Liver (tissue), 9 donors: ENCODE measurements around the gene SEC24D. TPM values are rescaled to one million over a fixed set of nuclear protein-coding genes. Genes with fewer than 3 reads are reported as not detected.

Source experiments
- DNase-seq: peaks from one replicate; pipeline ENCODE4 v3.0.0-alpha.2; 2017; ENCODE audit warnings: low spot score
- H3K27ac ChIP-seq, 2 donors: one replicate each; pipeline ENCODE4 v1.7.0; 2013; ENCODE audit warnings: inconsistent platforms in 2 of 2, low read length in 2 of 2, control low read depth in 1 of 2, low read depth in 1 of 2, mild to moderate bottlenecking in 1 of 2
- H3K27me3 ChIP-seq, 4 donors: one replicate each; pipeline versions ENCODE4 v1.6.1 to v1.7.0; 2013; ENCODE audit warnings: low read length in 3 of 4, inconsistent platforms in 1 of 4, mild to moderate bottlenecking in 1 of 4, moderate library complexity in 1 of 4; ENCODE audit not compliant: control insufficient read depth in 4 of 4, insufficient read depth in 4 of 4
- H3K36me3 ChIP-seq, 4 donors: one replicate each; pipeline versions ENCODE4 v1.6.1 to v1.7.0; 2013; ENCODE audit warnings: low read length in 3 of 4, mild to moderate bottlenecking in 3 of 4, low read depth in 1 of 4, moderate library complexity in 1 of 4; ENCODE audit not compliant: control insufficient read depth in 4 of 4, insufficient read depth in 3 of 4
- H3K4me1 ChIP-seq, 4 donors: one replicate each; pipeline versions ENCODE4 v1.6.1 to v1.7.0; 2013; ENCODE audit warnings: low read length in 3 of 4, mild to moderate bottlenecking in 3 of 4, moderate library complexity in 1 of 4; ENCODE audit not compliant: control insufficient read depth in 4 of 4, insufficient read depth in 4 of 4
- H3K4me3 ChIP-seq, 3 donors: one replicate each; pipeline versions ENCODE4 v1.6.1 to v1.7.0; 2013; ENCODE audit warnings: low read length in 3 of 3, control low read depth in 1 of 3, low read depth in 1 of 3, mild to moderate bottlenecking in 1 of 3
- H3K9ac ChIP-seq, 2 donors: one replicate each; pipeline ENCODE4 v1.7.0; 2013; ENCODE audit warnings: low read length in 2 of 2, mild to moderate bottlenecking in 2 of 2, moderate library complexity in 2 of 2, control low read depth in 1 of 2, low read depth in 1 of 2
- H3K9me3 ChIP-seq, 4 donors: one replicate each; pipeline versions ENCODE4 v1.6.1 to v1.7.0; 2013; ENCODE audit warnings: low read length in 3 of 4; ENCODE audit not compliant: control insufficient read depth in 4 of 4
- CTCF ChIP-seq: fragments of 150-350 bp; IDR thresholded peaks from 2 replicates; pipeline ENCODE4 v1.5.1; 2017; ENCODE audit warnings: improper control_type of control experiment, low read depth, low read length; ENCODE audit not compliant: missing input control
- FOXA1 ChIP-seq: IDR thresholded peaks from 2 replicates; pipeline ENCODE4 v1.6.1; 2016; ENCODE audit warnings: antibody characterized with exemption
- GABPA ChIP-seq, 2 donors: IDR thresholded peaks in 1 of 2; conservative IDR thresholded peaks in 1 of 2; 2 replicates each; pipeline ENCODE4 v1.6.1; 2016; ENCODE audit warnings: antibody characterized with exemption in 2 of 2, mild to moderate bottlenecking in 1 of 2, moderate library complexity in 1 of 2
- HNF4A ChIP-seq, 2 donors: conservative IDR thresholded peaks; 2 replicates each; pipeline ENCODE4 v1.6.1; 2016; ENCODE audit warnings: antibody characterized with exemption in 2 of 2, mild to moderate bottlenecking in 2 of 2
- JUND ChIP-seq, 2 donors: IDR thresholded peaks; 2 replicates each; pipeline ENCODE4 v1.6.1; 2016; ENCODE audit warnings: antibody characterized with exemption in 2 of 2
- MAX ChIP-seq: IDR thresholded peaks from 2 replicates; pipeline ENCODE4 v1.6.1; 2016; ENCODE audit warnings: antibody characterized with exemption
- NR2F2 ChIP-seq: IDR thresholded peaks from 2 replicates; pipeline ENCODE4 v1.6.1; 2016; ENCODE audit warnings: antibody characterized with exemption
- RAD21 ChIP-seq, 2 donors: IDR thresholded peaks; 2 replicates each; pipeline ENCODE4 v1.6.1; 2016; ENCODE audit warnings: antibody characterized with exemption in 2 of 2, mild to moderate bottlenecking in 2 of 2
- REST ChIP-seq: IDR thresholded peaks from 2 replicates; pipeline ENCODE4 v1.6.1; 2016; ENCODE audit warnings: antibody characterized with exemption, mild to moderate bottlenecking
- RXRA ChIP-seq, 2 donors: IDR thresholded peaks; 2 replicates each; pipeline ENCODE4 v1.6.1; 2017 to 2018; ENCODE audit warnings: antibody characterized with exemption in 2 of 2, mild to moderate bottlenecking in 1 of 2
- SP1 ChIP-seq: IDR thresholded peaks from 2 replicates; pipeline ENCODE4 v1.6.1; 2018; ENCODE audit warnings: antibody characterized with exemption, mild to moderate bottlenecking
- TAF1 ChIP-seq: conservative IDR thresholded peaks from 2 replicates; pipeline ENCODE4 v1.6.1; 2016; ENCODE audit warnings: antibody characterized with exemption, mild to moderate bottlenecking
- YY1 ChIP-seq: IDR thresholded peaks from 2 replicates; pipeline ENCODE4 v1.6.1; 2016; ENCODE audit warnings: antibody characterized with exemption, mild to moderate bottlenecking
- WGBS: extraction: QIAGEN DNeasy Blood & Tissue Kit; methylation state at CpG from one replicate; pipeline ENCODE4 v1.1.7; 2013; 5-methylcytosine and 5-hydroxymethylcytosine counted together
- polyA plus RNA-seq, 2 donors: library from polyadenylated mRNA; stranded (reverse) in 1 of 2; unstranded in 1 of 2; fragments of 200-250 nt in 1 of 2; fragments of >200 nt in 1 of 2; fragmentation: Nextera tagmentation in 1 of 2; extraction: Ambion mirVana in 1 of 2; gene quantifications; one replicate each; pipeline versions ENCODE4 v1.2.1 to v1.2.3, GENCODE V29; 2013 to 2015
- total RNA-seq, 2 donors: library from RNA; depleted of rRNA; stranded (reverse); fragments of >200 nt; gene quantifications; one replicate each; pipeline ENCODE4 v1.2.3, GENCODE V29; 2014
- TF ChIP-seq, protein P1 (sequence below): IDR thresholded peaks from 2 replicates; pipeline ENCODE4 v1.6.1; 2016; ENCODE audit warnings: antibody characterized with exemption
- TF ChIP-seq, protein P2 (sequence below): IDR thresholded peaks from 2 replicates; pipeline ENCODE4 v1.6.1; 2016; ENCODE audit warnings: antibody characterized with exemption
- donor health status: healthy.
- donor health status: healthy.
- donor health status: healthy.
- donor health status: healthy.
- donor health status: healthy.

The SEC24D gene
- total and polyA plus RNA-seq, 4 donors, result 16.0 to 80.8 (median 33.7) TPM

- TF ChIP-seq YY1 (no peak), RAD21 (IDR thresholded peaks at IDR 0.05) (no peak), MAX (no peak), RXRA (IDR thresholded peaks at IDR 0.05) (no peak)
- TF ChIP-seq, protein P1, sequence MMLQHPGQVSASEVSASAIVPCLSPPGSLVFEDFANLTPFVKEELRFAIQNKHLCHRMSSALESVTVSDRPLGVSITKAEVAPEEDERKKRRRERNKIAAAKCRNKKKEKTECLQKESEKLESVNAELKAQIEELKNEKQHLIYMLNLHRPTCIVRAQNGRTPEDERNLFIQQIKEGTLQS, result no peak
These were observed 1.2 kb upstream of the SEC24D start (continued) for GRCh38 chr4:118837121-118837507.

- no peaks in the 10 kb centered on the region for H3K27me3 ChIP-seq
- H3K4me1 ChIP-seq, result peaks cover 2 to 26% (median 13%) of the 10 kb centered on the region in 4 donors
- peaks cover 3 to 22% (median 9%) of the 10 kb centered on the region in 4 donors for H3K36me3 ChIP-seq
- peak; percentile 43 for DNase-seq
- TF ChIP-seq SP1 (peak; percentile 9), RXRA (IDR thresholded peaks at IDR 0.05) (no peak), JUND (IDR thresholded peaks at IDR 0.05) (peak in 1 of 2 donors; percentile 19), NR2F2 (no peak), GABPA (IDR thresholded peaks at IDR 0.05 in 1 of 2, conservative IDR thresholded peaks at IDR 0.05 in 1 of 2) (peak in 1 of 2 donors; percentile 21), YY1 (peak; percentile 14), MAX (peak; percentile 61)
- H3K9ac ChIP-seq, result peak overlapping the region; percentile 77 to 84
- H3K9me3 ChIP-seq, result no peaks in the 10 kb centered on the region
- H3K4me3 ChIP-seq, result peak overlapping the region; percentile 72 to 96 (median 93)
- 4% methylated on average over 29 of the region's 29 CpGs for WGBS
- peak overlapping the region; percentile 81 to 95 for H3K27ac ChIP-seq
These were observed 585 bp upstream of the SEC24D start for GRCh38 chr4:118836301-118837120.

DNA sequence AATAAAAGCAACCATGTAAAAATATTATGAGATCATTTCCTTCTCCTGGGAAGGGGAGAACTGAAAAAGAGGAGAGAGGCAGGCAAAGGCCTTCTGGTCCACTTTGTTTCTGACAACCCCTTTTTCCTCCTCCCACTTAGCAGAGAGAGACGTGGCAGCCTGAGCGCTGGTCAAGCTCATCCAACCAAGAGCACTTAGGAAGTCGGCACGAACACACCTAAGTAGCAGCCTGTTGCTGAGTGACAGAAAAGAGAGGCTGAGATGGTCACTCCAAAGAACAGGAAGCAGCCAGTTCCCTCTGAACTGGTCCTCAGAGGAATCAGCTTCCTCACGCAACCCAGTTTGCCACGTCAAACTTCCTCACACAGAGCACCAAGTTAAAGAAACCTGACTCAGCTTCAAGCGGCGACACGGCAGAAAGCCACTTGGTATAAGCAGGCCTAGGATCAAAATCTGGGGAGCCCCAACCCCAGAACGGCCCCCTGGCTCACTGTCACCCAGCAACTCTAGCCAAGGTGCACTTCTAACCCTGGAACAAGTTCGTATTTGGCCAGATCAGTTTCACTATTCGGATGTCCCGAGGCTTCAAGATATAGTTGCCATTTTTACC is 861 bp downstream of the SEC24D start:
- peaks cover 6 to 24% (median 13%) of the 10 kb centered on the region in 4 donors for H3K36me3 ChIP-seq
- no peaks in the 10 kb centered on the region for H3K9me3 ChIP-seq
- H3K9ac ChIP-seq, result peak overlapping the region; percentile 83 to 84
- peaks cover 6 to 27% (median 13%) of the 10 kb centered on the region in 4 donors for H3K4me1 ChIP-seq
- DNase-seq, result peak; percentile 46
- peak overlapping the region; percentile 72 to 96 (median 93) for H3K4me3 ChIP-seq
- no peaks in the 10 kb centered on the region for H3K27me3 ChIP-seq
- H3K27ac ChIP-seq, result peak overlapping the region; percentile 81 to 95
- TF ChIP-seq YY1 (peak; percentile 65), RAD21 (IDR thresholded peaks at IDR 0.05) (peak; percentile 28 to 31), TAF1 (peak; percentile 82), HNF4A (conservative IDR thresholded peaks at IDR 0.05) (peak; percentile 7 to 49), FOXA1 (no peak), RXRA (IDR thresholded peaks at IDR 0.05) (peak in 1 of 2 donors; percentile 24), CTCF (no peak), REST (peak; percentile 84), GABPA (IDR thresholded peaks at IDR 0.05 in 1 of 2, conservative IDR thresholded peaks at IDR 0.05 in 1 of 2) (peak in 1 of 2 donors; percentile 15)
- TF ChIP-seq, protein P1, result no peak
- TF ChIP-seq, protein P2, sequence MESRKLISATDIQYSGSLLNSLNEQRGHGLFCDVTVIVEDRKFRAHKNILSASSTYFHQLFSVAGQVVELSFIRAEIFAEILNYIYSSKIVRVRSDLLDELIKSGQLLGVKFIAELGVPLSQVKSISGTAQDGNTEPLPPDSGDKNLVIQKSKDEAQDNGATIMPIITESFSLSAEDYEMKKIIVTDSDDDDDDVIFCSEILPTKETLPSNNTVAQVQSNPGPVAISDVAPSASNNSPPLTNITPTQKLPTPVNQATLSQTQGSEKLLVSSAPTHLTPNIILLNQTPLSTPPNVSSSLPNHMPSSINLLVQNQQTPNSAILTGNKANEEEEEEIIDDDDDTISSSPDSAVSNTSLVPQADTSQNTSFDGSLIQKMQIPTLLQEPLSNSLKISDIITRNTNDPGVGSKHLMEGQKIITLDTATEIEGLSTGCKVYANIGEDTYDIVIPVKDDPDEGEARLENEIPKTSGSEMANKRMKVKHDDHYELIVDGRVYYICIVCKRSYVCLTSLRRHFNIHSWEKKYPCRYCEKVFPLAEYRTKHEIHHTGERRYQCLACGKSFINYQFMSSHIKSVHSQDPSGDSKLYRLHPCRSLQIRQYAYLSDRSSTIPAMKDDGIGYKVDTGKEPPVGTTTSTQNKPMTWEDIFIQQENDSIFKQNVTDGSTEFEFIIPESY, result peak; percentile 14
- WGBS, result under 1% methylated on average over 13 of the region's 13 CpGs
